NB4 (cell line): ENCODE results near the gene KSR1.
"Not testable (repeated sequence)": the region's sequence is repeated elsewhere in the genome, so short reads cannot be mapped to it uniquely, and the experiment has no call there.

Source experiments
- DNase-seq: peaks from one replicate; pipeline ENCODE4 v3.0.0; 2010; ENCODE audit warnings: low read depth
- H3K4me3 ChIP-seq: one replicate; pipeline ENCODE4 v1.5.1; 2011; ENCODE audit warnings: mild to moderate bottlenecking, low read depth, low read length, moderate library complexity
- CTCF ChIP-seq: IDR thresholded peaks from one replicate; pipeline ENCODE4 v1.5.1; 2012; ENCODE audit warnings: low read depth, low read length
- MAX ChIP-seq: IDR thresholded peaks from 2 replicates; pipeline ENCODE4 v1.6.1; 2011; ENCODE audit warnings: low read depth, low read length
- MYC ChIP-seq: IDR thresholded peaks from 2 replicates; pipeline ENCODE4 v1.6.1; 2011; ENCODE audit warnings: low read depth, low read length
- POLR2A ChIP-seq: IDR thresholded peaks from 2 replicates; pipeline ENCODE4 v1.6.1; 2011; ENCODE audit warnings: mild to moderate bottlenecking; ENCODE audit not compliant: insufficient read length; ENCODE audit errors: extremely low read depth

KSR1 gene

GRCh38 chr17:27665549-27665948 lies 209.3 kb downstream of the KSR1 start:
- TF ChIP-seq MYC (no peak), CTCF (no peak), MAX (no peak), POLR2A (no peak)
- H3K4me3 ChIP-seq = no peak overlapping the region
- DNase-seq = no peak

- not testable (repeated sequence) for H3K4me3 ChIP-seq, DNase-seq
These were observed 210.0 kb downstream of the KSR1 start for GRCh38 chr17:27666270-27666669.

- no peak overlapping the region for H3K4me3 ChIP-seq
- no peak for DNase-seq
- TF ChIP-seq MAX = no peak
- no peak for TF ChIP-seq MYC
- TF ChIP-seq CTCF = no peak
- TF ChIP-seq POLR2A = no peak
These were observed 210.7 kb downstream of the KSR1 start for GRCh38 chr17:27666831-27667560.

GRCh38 chr17:27667656-27668487 lies 211.6 kb downstream of the KSR1 start:
- no peak overlapping the region for H3K4me3 ChIP-seq
- TF ChIP-seq CTCF (no peak), POLR2A (no peak), MAX (no peak), MYC (no peak)
- no peak for DNase-seq

- no peak for DNase-seq
- no peak for TF ChIP-seq MAX
- no peak for TF ChIP-seq POLR2A
- no peak for TF ChIP-seq CTCF
- no peak for TF ChIP-seq MYC
- no peak overlapping the region for H3K4me3 ChIP-seq
These were observed 212.2 kb downstream of the KSR1 start for GRCh38 chr17:27668488-27668823.

GRCh38 chr17:27669136-27669535 lies 212.9 kb downstream of the KSR1 start:
- no peak overlapping the region for H3K4me3 ChIP-seq
- DNase-seq = no peak
- TF ChIP-seq POLR2A (no peak), CTCF (no peak), MAX (no peak), MYC (no peak)
